Smooth muscle cell (in vitro differentiated cells): ENCODE results near the gene ABLIM2. TPM values are rescaled to one million over a fixed set of nuclear protein-coding genes. Genes with fewer than 3 reads are reported as not detected.

ENCODE experiments used
- DNase-seq: peaks from one replicate; lab custom pipeline; 2025; ENCODE audit not compliant: unreplicated experiment; lab: John Stamatoyannopoulos, UW
- H2AFZ ChIP-seq: fragments of 200-600 bp; sonication (generic); 2 replicates; pipeline ENCODE4 v1.6.0; 2016; ENCODE audit warnings: antibody characterized with exemption, low read depth, mild to moderate bottlenecking
- H3F3A ChIP-seq: fragments of 200-600 bp; sonication (generic); 2 replicates; pipeline ENCODE4 v1.6.0; 2017; ENCODE audit warnings: antibody characterized with exemption, low read depth
- H3K27ac ChIP-seq: fragments of 200-600 bp; sonication (generic); 2 replicates; pipeline ENCODE4 v1.5.1; 2016; ENCODE audit warnings: low read depth, mild to moderate bottlenecking
- H3K27me3 ChIP-seq: fragments of 200-600 bp; sonication (generic); 2 replicates; pipeline ENCODE4 v1.6.1; 2016; ENCODE audit warnings: low read depth, mild to moderate bottlenecking
- H3K36me3 ChIP-seq: fragments of 200-600 bp; sonication (generic); 2 replicates; pipeline ENCODE4 v1.5.1; 2016; ENCODE audit warnings: low read depth
- H3K4me1 ChIP-seq: fragments of 200-600 bp; sonication (generic); 2 replicates; pipeline ENCODE4 v1.5.1; 2016; ENCODE audit warnings: low read depth
- H3K4me2 ChIP-seq: fragments of 200-600 bp; sonication (generic); 2 replicates; pipeline ENCODE4 v1.6.0; 2016; ENCODE audit warnings: mild to moderate bottlenecking
- H3K4me3 ChIP-seq: fragments of 200-600 bp; sonication (generic); 2 replicates; pipeline ENCODE4 v1.5.1; 2016; ENCODE audit warnings: mild to moderate bottlenecking
- H3K79me2 ChIP-seq: fragments of 200-600 bp; sonication (generic); 2 replicates; pipeline ENCODE4 v1.6.0; 2016; ENCODE audit warnings: low read depth, mild to moderate bottlenecking
- H3K9ac ChIP-seq: fragments of 200-600 bp; sonication (generic); 2 replicates; pipeline ENCODE4 v1.6.0; 2016; ENCODE audit warnings: low read depth
- H3K9me3 ChIP-seq: fragments of 200-600 bp; sonication (generic); replicated peaks from 2 replicates; pipeline ENCODE4 v1.5.1; 2016; ENCODE audit warnings: low read depth
- H4K20me1 ChIP-seq: fragments of 200-600 bp; sonication (generic); 2 replicates; pipeline ENCODE4 v1.6.0; 2016; ENCODE audit warnings: low read depth
- CTCF ChIP-seq: fragments of 200-600 bp; sonication (generic); IDR thresholded peaks from 2 replicates; pipeline ENCODE4 v1.5.1; 2017; ENCODE audit warnings: borderline replicate concordance, mild to moderate bottlenecking, antibody characterized with exemption; ENCODE audit not compliant: insufficient read depth, poor library complexity, severe bottlenecking
- WGBS: methylation state at CpG from one replicate; pipeline ENCODE4 v1.1.7; 2016; ENCODE audit warnings: low lambda C conversion rate; 5-methylcytosine and 5-hydroxymethylcytosine counted together
- polyA plus RNA-seq: library from polyadenylated mRNA; unstranded; fragments of >200 nt; fragmentation: Nextera tagmentation; extraction: Ambion mirVana; gene quantifications from 2 replicates; pipeline ENCODE4 v1.2.1, GENCODE V29; 2016
- total RNA-seq: library from RNA; depleted of rRNA; stranded (reverse); fragments of >200 nt; gene quantifications from 2 replicates; pipeline ENCODE4 v1.2.3, GENCODE V29; 2014

Gene ABLIM2
- total and polyA plus RNA-seq, 2 experiments from 2014 or later: 0.08 TPM; not detected in 1

GRCh38 chr4:8164194-8164565 is 5.6 kb upstream of the ABLIM2 start:
- no peak for DNase-seq
- TF ChIP-seq CTCF: no peak
- Histone ChIP-seq H3K4me1 (no peaks in the 10 kb centered on the region), H3K79me2 (no peaks in the 10 kb centered on the region), H4K20me1 (no peaks in the 10 kb centered on the region), H3K4me3 (no peak overlapping the region), H3K27ac (no peak overlapping the region), H3K9me3 (no peaks in the 10 kb centered on the region), H3K27me3 (no peaks in the 10 kb centered on the region), H3F3A (no peaks in the 10 kb centered on the region), H3K36me3 (no peaks in the 10 kb centered on the region), H3K9ac (no peak overlapping the region), H3K4me2 (no peak overlapping the region), H2AFZ (no peak overlapping the region)
- WGBS: 82% methylated on average over 9 of the region's 9 CpGs

GRCh38 chr4:8163436-8164193 is 5.0 kb upstream of the ABLIM2 start:
- WGBS: 87% methylated on average over 19 of the region's 19 CpGs
- Histone ChIP-seq H3K9ac (no peak overlapping the region), H3K4me2 (no peak overlapping the region), H2AFZ (no peak overlapping the region), H3K27me3 (no peaks in the 10 kb centered on the region), H3K4me1 (no peaks in the 10 kb centered on the region), H4K20me1 (no peaks in the 10 kb centered on the region), H3K27ac (no peak overlapping the region), H3K79me2 (no peaks in the 10 kb centered on the region), H3F3A (no peaks in the 10 kb centered on the region), H3K4me3 (no peak overlapping the region), H3K9me3 (no peaks in the 10 kb centered on the region), H3K36me3 (no peaks in the 10 kb centered on the region)
- no peak for TF ChIP-seq CTCF
- DNase-seq: no peak

GRCh38 chr4:8163026-8163425 is 4.4 kb upstream of the ABLIM2 start:
- Histone ChIP-seq H3K4me2 (no peak overlapping the region), H3K27me3 (peaks cover 4% of the 10 kb centered on the region), H3F3A (no peaks in the 10 kb centered on the region), H3K9me3 (no peaks in the 10 kb centered on the region), H3K27ac (no peak overlapping the region), H3K4me3 (no peak overlapping the region), H3K4me1 (no peaks in the 10 kb centered on the region), H3K79me2 (no peaks in the 10 kb centered on the region), H3K36me3 (no peaks in the 10 kb centered on the region), H4K20me1 (no peaks in the 10 kb centered on the region), H3K9ac (no peak overlapping the region), H2AFZ (no peak overlapping the region)
- no peak for TF ChIP-seq CTCF
- 89% methylated on average over 7 of the region's 7 CpGs for WGBS
- DNase-seq: no peak

GRCh38 chr4:8162625-8163024 is 4.0 kb upstream of the ABLIM2 start:
- Histone ChIP-seq H3K27me3 (peaks cover 8% of the 10 kb centered on the region), H3K27ac (no peak overlapping the region), H3F3A (no peaks in the 10 kb centered on the region), H3K9ac (no peak overlapping the region), H3K4me2 (no peak overlapping the region), H3K4me1 (no peaks in the 10 kb centered on the region), H3K4me3 (no peak overlapping the region), H3K9me3 (no peaks in the 10 kb centered on the region), H4K20me1 (no peaks in the 10 kb centered on the region), H2AFZ (no peak overlapping the region), H3K79me2 (no peaks in the 10 kb centered on the region), H3K36me3 (no peaks in the 10 kb centered on the region)
- no peak for TF ChIP-seq CTCF
- 90% methylated on average over 5 of the region's 8 CpGs for WGBS
- no peak for DNase-seq
